DMS153 treated with DMSO at 0.1 percent for 48 hours (cell line): ENCODE results near the gene GNG7.
A peak's percentile ranks its signal among the peaks of the same experiment; 100 is the strongest.
"Not testable (repeated sequence)": the region's sequence is repeated elsewhere in the genome, so short reads cannot be mapped to it uniquely, and the experiment has no call there.

Experiments
- DNase-seq: peaks from one replicate; lab custom pipeline; 2025; ENCODE audit not compliant: unreplicated experiment; lab: John Stamatoyannopoulos, UW

Gene GNG7

DNA sequence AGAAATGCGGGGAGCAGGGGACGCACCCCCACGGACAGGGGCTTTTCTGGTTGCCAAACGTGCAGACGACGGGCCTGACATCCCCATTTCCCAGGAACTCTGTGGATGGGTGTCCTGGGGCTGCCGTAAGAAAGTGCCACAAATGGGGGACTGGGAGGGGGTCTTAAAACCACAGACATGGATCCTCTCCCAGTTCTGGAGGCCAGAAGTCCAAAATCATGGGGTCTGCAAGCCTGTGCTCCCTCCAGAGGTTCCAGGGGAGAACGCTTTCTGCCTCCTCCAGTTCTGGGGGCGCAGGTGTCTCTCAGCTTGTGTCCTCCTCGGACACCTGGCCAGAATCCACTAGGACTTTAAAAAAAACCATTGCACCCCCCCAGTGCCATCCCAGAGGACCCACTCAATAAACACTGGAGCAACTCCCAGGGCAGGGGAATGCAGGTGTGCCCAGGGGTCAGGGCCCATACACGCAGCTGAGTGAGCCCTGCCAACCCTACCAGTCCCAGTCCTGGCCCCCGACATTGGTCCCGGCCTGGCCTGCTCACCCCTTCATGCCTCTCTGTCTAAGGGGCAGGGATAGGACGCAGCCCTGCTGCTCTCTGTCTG is 122.7 kb downstream of the GNG7 start:
- no peak for DNase-seq

DNA sequence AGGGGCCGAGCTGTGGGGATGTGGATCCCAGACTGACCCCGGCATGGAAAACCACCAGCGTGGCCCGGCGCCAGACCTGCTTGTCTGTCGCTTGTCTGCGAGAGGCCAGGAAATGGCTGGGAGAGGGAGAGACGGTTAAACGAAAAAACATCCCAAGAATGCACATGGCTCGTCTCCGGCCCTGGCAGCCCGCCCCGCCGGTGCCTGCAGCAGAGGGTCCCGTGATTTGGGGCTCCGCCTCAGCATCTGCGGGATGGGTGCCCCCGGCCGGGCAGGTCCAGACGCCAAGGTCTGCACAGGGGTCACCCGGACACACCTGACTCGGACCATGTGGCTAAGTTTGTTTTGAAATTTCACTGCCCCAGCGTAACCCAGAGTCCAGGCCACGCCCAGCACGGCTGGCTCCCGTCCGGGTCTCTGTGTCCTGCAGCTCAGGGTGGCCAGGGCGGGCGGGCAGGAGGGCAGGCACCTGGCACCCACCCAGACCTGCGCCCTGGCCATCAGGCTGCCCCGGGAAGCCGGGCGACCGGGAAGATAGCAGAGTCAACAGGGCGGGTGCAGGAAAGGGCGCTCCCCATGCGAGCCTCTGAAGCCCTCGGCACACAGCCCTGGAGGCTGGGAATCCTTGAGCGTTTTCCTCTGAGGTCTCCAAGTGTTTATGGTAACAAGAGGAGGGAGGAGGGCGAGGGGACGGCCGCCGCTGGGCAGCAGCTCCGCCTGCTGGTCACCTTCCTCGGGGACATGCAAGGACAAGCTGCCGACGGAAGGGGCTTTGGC is 123.4 kb downstream of the GNG7 start:
- DNase-seq, result peak; percentile 55

DNA sequence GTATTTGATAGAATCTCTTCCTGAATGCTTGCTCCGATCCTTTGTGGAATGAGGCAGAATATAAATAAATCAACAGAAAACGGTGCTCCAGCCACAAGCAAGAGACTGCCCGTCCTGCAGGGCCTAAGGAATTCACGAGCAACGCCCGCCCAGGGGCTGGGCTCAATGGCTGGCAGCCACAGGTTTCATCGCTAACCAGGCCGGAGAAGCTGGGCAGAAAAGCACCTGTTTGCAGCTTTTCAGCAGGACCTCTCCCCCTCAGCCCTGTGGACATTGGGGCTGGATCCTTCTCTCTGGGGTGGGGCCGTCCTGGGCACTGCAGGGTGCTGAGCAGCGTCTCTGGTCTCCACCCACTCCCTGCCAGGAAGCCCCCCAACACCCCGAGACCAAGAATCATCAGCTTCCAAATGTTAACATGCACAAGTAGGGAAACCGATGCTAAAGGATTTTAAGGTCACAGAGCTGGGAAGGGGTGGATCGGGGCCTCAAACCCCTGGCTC is 124.1 kb downstream of the GNG7 start:
- no peak for DNase-seq

DNA sequence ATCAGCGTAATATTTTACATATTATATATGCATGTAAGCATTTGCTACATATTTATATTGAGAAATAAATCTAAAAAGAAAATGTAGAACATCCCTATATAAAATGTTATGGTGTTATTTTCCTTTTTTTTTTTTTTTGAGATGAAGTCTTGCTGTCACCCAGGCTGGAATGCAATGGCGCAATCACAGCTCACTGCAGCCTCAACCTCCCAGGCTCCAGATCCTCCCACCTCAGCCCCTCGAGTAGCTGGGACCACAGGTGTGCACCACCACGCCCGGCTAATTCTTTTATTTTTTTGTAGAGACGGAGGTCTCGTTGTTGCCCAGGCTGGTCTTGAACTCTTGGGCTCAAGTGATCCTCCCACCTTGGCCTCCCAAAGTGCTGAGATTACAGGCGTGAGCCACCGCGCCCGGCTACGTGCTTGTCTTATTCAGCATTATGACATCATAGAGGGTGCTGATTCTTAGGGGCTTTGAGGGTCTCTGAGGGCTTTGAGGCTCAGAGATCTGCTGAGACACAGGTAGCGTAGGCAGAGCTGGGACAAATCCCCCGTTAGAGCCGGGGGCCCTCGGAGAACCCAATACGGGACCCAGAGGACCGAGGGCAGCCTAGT is 124.7 kb downstream of the GNG7 start:
- DNase-seq, result no peak

DNA sequence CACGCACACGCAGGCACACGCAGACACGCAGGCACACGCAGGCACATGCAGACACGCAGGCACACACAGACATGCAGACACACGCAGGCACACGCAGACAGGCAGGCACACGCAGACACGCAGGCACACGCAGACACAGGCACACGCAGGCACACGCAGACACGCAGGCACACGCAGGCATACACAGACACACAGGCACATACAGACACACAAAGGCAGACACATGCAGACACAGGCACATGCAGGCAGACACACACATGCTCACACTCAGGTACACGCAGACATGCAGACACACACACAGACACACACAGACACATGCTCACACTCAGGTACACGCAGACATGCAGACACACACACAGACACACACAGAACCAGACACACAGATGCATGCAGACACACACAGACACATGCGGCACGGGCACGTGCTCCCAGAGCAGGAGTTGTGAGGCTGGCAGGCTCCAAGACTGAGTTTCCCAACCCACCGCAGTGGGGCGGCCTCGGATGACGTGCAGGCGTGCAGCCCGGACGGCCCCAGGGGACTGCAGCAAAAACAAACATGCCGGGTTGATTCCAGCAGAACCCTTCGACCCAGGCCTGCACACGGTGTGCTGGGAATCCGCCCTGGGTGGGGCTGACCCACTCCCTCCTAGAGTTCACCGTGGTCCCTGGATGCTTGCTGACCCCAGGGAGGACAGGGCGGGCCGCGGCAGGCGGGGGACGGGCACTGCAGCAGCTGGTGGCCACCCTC is 126.6 kb downstream of the GNG7 start:
- no peak for DNase-seq

DNA sequence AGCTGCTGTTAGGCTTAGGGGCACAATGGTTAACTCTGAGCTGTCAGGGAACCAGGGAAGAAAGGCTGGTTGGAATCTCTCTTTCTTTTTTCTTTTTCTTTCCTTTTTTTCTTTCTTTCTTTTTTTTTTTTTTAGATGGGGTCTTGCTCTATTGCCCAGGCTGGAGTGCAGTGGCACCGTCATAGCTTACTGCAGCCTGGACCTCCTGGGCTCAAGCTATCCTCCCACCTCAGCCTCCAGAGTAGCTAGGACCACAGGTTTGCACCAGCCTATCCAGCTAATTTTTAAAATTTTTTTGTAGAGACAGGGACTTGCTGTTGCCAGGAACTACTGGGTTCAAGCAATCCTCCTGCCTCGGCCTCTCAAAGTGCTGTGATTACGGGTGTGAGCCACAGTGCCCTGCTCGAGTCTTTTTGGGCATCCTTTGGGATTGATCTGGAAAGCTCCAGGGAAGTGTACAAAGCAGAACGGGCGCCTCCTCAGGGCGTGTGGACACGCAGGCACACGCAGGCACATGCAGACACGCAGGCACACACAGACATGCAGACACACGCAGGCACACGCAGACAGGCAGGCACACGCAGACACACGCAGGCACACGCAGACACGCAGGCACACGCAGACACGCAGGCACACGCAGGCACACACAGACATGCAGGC is 127.4 kb downstream of the GNG7 start:
- no peak for DNase-seq

DNA sequence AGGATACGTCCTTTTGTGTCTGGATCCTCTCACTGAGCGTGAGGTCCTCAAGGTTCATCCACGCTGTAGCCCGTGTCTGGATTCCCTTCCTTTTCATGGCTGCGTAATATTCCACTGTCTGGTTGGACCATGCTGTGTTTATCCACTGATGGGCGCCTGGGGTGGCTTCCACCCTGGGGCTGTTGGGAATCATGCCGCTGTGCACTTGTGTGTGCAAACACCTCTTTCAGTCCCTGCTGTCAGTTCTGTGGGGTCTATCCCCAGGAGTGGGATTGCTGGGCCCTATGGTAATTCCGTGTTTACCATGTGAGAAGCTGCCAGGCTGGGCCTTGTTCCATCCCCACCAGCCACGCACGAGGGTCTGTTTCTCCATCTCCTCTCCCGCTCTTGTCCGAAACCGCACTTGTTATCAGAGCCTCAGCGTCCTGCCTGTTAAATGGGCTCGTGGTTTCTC is 128.0 kb downstream of the GNG7 start:
- DNase-seq, result no peak

DNA sequence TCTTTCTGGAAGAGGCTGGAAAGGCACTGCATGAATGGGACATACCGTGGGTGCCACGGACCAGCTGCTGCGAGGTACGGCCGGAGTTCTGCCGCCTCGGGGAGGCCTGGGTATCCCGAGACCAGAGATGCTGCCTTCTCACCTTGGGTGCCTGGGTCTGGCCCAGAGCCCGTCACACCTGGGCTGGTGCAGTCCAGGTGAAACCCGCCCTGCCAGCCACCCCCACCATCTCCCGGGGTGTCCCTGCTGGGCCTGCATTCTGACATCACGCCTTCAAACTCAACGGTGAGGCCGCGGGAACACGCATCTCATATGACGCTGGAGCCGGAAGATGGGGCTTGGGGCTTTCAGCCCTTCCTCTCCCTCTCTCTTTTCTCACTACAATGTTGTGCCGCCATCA is 128.6 kb downstream of the GNG7 start:
- no peak for DNase-seq

DNA sequence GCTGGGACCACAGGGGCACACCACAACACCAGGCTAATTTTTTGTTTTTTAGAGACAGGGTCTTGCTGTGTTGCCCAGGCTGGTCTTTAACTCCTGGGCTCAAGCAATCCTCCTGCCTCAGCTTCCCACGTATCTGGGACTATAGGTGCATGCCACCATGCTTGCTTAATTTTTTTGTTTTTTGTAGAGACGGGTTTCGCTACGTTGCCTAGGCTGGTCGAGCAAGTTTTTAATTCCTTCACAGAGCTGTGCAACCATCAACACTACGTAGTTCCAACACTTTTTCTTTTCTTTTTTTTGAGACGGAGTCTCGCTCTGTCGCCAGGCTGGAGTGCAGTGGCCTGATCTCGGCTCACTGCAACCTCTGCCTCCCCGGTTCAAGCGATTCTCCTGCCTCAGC is 130.3 kb downstream of the GNG7 start:
- not testable (repeated sequence) for DNase-seq

DNA sequence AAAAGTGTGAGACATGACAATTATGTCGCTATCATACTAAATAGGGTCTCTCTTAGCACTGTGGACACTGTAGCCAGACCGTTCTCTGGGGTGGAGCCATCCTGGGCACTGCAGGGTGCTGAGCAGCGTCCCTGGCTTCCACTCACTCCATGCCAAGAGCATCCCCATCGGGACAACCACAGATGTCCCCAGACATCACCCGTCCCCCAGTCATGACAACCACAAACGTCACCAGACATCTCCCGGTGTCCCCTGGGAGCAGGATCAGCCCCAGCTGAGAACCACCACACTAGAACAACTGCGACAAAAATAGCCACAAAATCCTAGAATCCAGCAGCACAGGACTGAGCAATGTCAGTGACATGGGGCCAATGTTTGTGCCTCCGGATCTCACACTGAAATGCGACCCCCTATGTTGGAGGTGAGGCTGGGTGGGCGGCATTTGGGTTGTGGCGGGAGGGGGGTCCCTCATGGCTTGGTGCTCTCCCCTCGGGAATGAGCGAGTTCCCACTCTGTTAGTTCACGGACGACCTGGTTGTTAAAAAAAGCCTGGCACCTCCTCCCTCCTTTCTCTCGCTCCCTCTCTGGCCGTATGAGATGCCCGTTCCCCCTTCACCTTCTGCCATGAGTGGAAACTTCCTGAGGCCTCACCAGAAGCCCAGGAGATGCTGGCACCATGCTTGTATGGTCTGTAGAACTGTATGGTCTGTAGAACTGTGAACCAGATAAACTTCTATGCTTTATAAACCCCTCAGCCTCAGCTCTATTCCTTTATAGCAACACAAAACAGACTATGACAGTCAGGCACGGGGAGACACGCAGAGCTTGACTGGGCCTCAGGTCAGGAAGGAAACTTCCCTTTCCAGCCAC is 132.7 kb downstream of the GNG7 start:
- DNase-seq, result no peak

DNA sequence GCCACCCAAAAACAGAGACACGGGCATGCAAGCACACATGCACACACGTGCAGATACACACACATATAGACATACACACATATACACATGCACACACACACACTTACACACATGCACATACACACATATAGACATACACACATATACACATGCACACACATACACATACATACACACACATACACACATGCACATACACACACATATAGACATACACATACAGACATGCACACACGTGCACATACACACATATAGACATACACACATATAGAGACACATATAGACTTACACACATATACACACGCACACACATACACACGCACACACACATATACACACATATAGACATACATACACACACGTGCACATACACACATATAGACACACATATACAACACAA is 134.5 kb downstream of the GNG7 start:
- DNase-seq, result no peak

DNA sequence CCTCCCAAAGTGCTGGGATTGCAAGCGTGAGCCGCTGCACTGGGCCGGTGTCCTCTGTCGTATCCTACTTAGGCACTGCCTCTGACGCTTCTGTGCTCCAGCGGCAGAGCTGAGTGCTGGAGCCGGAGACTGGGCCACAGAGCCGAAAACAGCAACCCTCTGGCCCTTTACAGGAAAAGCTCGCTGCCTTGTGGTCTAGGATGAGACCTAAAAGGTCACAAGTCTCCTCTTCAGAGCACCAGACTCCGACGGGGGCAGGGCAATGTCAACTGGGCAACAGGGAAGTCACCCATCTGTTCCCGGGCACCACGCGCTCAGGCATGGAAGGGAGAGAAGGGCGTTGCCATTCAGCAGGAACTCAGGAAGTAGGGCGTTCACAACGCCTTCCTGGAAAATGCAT is 134.9 kb downstream of the GNG7 start:
- DNase-seq, result peak; percentile 15

DNA sequence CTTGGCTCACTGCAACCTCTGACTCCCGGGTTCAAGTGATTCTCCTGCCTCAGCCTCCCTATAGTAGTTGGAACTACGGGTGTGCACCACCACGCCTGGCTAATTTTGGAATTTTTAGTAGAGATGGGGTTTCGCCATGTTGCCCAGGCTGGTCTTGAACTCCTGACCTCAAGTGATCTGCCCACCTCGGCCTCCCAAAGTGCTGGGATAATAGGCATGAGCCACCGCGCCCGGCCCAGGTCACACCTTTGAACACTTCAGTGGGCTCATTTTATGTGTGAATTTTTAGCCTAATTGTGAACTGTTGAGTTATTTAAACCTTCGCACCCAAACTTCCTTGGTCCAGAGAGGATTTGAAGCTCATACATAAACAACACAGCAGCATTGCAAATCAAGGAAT is 138.9 kb downstream of the GNG7 start:
- not testable (repeated sequence) for DNase-seq

DNA sequence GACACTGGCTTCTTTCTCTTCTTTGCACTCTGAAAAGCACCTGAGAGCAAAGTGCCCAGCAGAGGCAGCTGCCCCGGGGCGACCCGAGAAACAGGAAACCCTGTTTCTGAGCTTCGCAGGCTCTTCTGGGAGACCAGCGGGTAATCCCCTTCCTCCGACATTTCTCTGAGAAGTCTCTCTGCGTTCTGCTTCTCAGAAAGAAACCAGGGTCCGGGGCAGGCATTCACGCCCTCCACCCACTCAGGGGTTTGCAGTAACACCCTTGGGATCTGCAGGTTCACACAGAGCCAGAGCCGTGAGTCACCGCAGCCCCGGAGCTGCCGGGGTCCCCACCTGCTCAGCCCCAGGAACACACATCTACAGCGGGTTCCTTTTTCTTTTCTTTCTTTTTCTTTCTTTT is 140.6 kb downstream of the GNG7 start:
- no peak for DNase-seq

DNA sequence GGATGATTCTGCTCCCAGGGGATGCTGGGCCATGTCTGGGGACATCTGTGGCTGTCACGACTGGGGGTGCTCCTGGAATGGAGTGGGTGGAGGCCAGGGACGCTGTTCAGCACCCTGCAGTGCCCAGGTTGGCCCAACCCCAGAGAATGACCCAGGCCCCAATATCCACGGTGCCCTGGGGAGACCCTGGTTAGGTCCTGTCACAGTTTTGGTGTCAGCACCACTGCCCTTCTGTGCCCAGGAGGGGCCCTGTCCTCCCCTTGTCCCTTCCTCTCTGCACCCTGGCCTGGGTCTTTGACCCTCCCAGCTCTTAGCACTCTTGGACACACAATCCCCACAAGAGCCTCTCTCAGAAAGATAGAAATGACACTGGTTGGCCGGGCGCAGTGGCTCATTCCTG is 141.3 kb downstream of the GNG7 start:
- no peak for DNase-seq

DNA sequence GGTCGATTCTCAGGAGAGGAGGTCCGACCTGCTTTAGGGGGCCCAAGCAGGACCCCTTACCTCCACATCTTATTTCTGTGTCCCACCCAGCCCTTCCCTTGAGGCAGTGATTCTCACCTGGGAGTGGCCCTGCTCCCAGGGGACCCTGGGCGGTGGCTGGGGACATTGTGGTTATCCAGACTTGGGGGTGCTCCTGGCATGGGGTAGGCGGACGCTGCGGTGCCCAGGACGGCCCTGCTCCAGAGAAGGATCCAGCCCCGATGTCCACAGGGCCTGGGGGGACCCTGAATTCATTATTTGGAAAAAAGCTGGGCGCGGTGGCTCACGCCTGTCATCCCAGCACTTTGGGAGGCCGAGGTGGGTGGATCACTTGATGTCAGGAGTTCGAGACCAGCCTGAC is 142.1 kb downstream of the GNG7 start:
- no peak for DNase-seq

DNA sequence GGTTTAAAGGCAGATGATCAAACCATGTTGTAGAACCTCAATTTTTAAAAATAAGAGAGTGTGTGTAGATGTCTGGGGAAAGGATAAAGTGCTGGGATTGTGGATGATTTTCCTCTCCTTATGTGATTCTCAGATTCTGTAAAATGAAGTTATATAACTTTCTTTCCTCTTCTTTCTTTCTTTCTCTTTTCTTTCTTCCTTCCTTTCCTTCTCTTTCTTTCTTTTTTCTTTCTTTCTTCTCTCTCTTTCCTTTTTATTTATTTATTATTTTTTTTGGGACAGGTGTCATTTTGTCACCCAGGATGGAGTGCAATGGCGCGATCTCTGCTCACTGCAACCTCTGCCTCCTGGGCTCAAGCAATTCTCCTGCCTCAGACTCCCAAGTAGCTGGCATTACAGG is 144.0 kb downstream of the GNG7 start:
- no peak for DNase-seq

DNA sequence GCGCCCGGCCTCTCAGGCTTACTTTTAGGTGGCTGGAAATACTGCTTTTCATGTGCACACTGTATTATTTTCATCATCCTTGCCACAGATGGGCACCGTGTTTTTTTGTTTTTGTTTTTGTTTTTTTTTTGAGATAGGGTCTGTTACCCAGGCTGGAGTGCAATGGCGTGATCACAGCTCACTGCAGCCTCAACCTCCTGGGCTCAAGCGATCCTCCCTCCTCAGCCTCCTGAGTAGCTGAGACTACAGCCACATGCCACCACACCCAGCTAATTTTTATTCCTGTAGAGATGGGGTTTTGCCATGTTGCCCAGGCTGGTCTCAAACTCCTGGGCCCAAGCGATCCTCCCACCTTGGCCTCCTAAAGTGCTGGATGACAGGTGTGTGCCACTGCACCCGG is 144.4 kb downstream of the GNG7 start:
- not testable (repeated sequence) for DNase-seq

DNA sequence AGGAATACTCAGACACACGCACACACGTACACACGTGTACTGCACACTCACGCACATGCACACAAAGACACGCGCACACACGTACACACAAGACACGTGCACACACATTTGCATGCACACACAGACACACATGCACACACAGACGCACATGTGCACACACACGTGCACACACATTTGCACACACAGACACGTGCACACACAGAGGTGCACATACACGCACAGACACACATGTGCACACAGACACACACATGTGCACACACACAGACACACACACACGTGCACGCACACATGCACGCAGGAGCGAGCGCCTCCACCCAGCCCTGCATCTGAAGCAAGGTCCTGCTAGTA is 145.4 kb downstream of the GNG7 start:
- DNase-seq, result no peak
